Hepatocyte (in vitro differentiated cells): ENCODE results near the gene UNC5A. TPM values are rescaled to one million over a fixed set of nuclear protein-coding genes. Genes with fewer than 3 reads are reported as not detected.

Experiments
- DNase-seq: peaks from one replicate; pipeline ENCODE4 v3.0.0-alpha.2; 2016; ENCODE audit warnings: low spot score
- H2AFZ ChIP-seq: fragments of 200-600 bp; sonication (generic); 2 replicates; pipeline ENCODE4 v1.6.0; 2016; ENCODE audit warnings: antibody characterized with exemption, mild to moderate bottlenecking
- H3K27ac ChIP-seq: fragments of 200-600 bp; sonication (generic); 2 replicates; pipeline ENCODE4 v1.5.1; 2016; ENCODE audit warnings: mild to moderate bottlenecking
- H3K27me3 ChIP-seq: fragments of 200-600 bp; sonication (generic); 2 replicates; pipeline ENCODE4 v1.6.1; 2016
- H3K36me3 ChIP-seq: fragments of 200-600 bp; sonication (generic); replicated peaks from 2 replicates; pipeline ENCODE4 v1.5.1; 2016; ENCODE audit warnings: low read depth; ENCODE audit not compliant: insufficient read depth
- H3K4me1 ChIP-seq: fragments of 200-600 bp; sonication (generic); 2 replicates; pipeline ENCODE4 v1.5.1; 2016; ENCODE audit warnings: mild to moderate bottlenecking, moderate library complexity; ENCODE audit not compliant: insufficient read depth
- H3K4me2 ChIP-seq: fragments of 200-600 bp; sonication (generic); 2 replicates; pipeline ENCODE4 v1.6.0; 2016
- H3K4me3 ChIP-seq: fragments of 200-600 bp; sonication (generic); 2 replicates; pipeline ENCODE4 v1.5.1; 2016; ENCODE audit warnings: mild to moderate bottlenecking
- H3K79me2 ChIP-seq: fragments of 200-600 bp; sonication (generic); 2 replicates; pipeline ENCODE4 v1.6.0; 2017; ENCODE audit warnings: mild to moderate bottlenecking
- H3K9me2 ChIP-seq: fragments of 200-600 bp; sonication (generic); replicated peaks from 2 replicates; pipeline ENCODE4 v1.6.0; 2017; ENCODE audit warnings: mild to moderate bottlenecking; ENCODE audit not compliant: insufficient read depth
- H3K9me3 ChIP-seq: fragments of 200-600 bp; sonication (generic); 2 replicates; pipeline ENCODE4 v1.5.1; 2016; ENCODE audit warnings: low read depth, mild to moderate bottlenecking
- H4K20me1 ChIP-seq: fragments of 200-600 bp; sonication (generic); 2 replicates; pipeline ENCODE4 v1.6.0; 2016; ENCODE audit warnings: mild to moderate bottlenecking; ENCODE audit not compliant: insufficient read depth, poor library complexity, severe bottlenecking
- EZH2 ChIP-seq: fragments of 200-600 bp; sonication (generic); IDR thresholded peaks from 2 replicates; pipeline ENCODE4 v1.6.1; 2016; ENCODE audit warnings: antibody characterized with exemption, mild to moderate bottlenecking, borderline replicate concordance
- EZH2phosphoT487 ChIP-seq: fragments of 200-600 bp; sonication (generic); IDR thresholded peaks from one replicate; pipeline ENCODE4 v1.6.1; 2018; ENCODE audit warnings: antibody characterized with exemption, mild to moderate bottlenecking, low read depth, moderate library complexity; ENCODE audit not compliant: unreplicated experiment, severe bottlenecking
- WGBS: methylation state at CpG from one replicate; pipeline ENCODE4 v1.1.6; 2016; ENCODE audit warnings: low lambda C conversion rate; ENCODE audit errors: missing lambda C conversion rate; 5-methylcytosine and 5-hydroxymethylcytosine counted together
- polyA plus RNA-seq: library from polyadenylated mRNA; unstranded; fragments of >200 nt; fragmentation: Nextera tagmentation; extraction: Ambion mirVana; gene quantifications from 2 replicates; pipeline ENCODE4 v1.2.1, GENCODE V29; 2016
- total RNA-seq: library from RNA; depleted of rRNA; stranded (reverse); fragments of >200 nt; gene quantifications from 2 replicates; pipeline ENCODE4 v1.2.3, GENCODE V29; 2014
- TF ChIP-seq, protein P1 (sequence below): fragments of 200-600 bp; sonication (generic); IDR thresholded peaks from 2 replicates; pipeline ENCODE4 v1.5.1; 2016; ENCODE audit warnings: antibody characterized with exemption, mild to moderate bottlenecking; ENCODE audit not compliant: poor library complexity

The UNC5A gene
- total and polyA plus RNA-seq, 2 experiments from 2014 or later = 0.10 to 1.1 TPM

DNA sequence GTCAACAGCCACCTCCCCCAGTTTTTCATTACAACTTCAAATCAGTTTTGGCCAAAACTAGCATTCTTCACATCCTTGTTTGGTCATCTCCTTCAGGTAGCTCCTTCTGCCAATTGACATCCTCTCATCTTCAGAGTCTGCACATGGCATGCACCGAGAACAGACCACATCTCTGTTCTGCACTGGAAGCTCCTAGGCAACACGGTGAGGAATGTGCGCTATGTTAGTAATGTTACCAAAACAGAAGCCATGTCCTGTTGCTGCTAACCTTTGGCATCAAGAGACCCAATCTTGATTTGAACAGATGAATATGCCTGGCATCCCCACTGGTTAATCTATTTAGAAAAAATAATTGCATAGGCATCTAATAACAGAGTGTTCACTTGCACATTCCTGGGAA, 93.9 kb downstream of the UNC5A start:
- Histone ChIP-seq H3K27me3 (no peaks in the 10 kb centered on the region), H3K36me3 (peaks cover 2% of the 10 kb centered on the region), H3K9me2 (no peaks in the 10 kb centered on the region), H4K20me1 (no peaks in the 10 kb centered on the region), H3K4me2 (no peak overlapping the region), H2AFZ (no peak overlapping the region), H3K79me2 (no peaks in the 10 kb centered on the region), H3K4me1 (no peaks in the 10 kb centered on the region), H3K9me3 (no peaks in the 10 kb centered on the region), H3K27ac (no peak overlapping the region), H3K4me3 (no peak overlapping the region)
- TF ChIP-seq EZH2phosphoT487 = no peak
- TF ChIP-seq, protein P1, sequence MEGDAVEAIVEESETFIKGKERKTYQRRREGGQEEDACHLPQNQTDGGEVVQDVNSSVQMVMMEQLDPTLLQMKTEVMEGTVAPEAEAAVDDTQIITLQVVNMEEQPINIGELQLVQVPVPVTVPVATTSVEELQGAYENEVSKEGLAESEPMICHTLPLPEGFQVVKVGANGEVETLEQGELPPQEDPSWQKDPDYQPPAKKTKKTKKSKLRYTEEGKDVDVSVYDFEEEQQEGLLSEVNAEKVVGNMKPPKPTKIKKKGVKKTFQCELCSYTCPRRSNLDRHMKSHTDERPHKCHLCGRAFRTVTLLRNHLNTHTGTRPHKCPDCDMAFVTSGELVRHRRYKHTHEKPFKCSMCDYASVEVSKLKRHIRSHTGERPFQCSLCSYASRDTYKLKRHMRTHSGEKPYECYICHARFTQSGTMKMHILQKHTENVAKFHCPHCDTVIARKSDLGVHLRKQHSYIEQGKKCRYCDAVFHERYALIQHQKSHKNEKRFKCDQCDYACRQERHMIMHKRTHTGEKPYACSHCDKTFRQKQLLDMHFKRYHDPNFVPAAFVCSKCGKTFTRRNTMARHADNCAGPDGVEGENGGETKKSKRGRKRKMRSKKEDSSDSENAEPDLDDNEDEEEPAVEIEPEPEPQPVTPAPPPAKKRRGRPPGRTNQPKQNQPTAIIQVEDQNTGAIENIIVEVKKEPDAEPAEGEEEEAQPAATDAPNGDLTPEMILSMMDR = no peak
- no peak for TF ChIP-seq EZH2
- WGBS = 87% methylated on average over 3 of the region's 3 CpGs
- DNase-seq = no peak

DNA sequence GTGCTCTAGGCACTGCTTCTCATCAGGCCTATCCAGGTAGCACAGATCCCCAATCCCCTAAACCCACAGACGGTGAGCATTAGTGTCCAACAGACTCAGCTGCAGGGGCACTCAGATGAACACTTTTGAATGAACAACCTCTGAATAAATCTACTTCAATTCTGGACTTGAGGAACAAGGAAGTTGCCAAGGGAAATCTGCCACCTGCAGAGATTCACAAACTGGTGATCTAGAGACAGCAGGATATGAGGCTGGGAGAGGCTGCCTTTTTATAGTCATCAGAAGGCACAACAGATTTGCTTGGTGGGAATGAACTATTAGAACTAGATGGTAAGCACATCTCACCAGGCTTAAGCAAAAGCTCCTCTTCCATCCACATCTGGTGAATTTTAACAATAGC, 95.8 kb downstream of the UNC5A start:
- no peak overlapping the region for H3K27ac ChIP-seq
- no peaks in the 10 kb centered on the region for H4K20me1 ChIP-seq
- DNase-seq = no peak
- H2AFZ ChIP-seq = no peak overlapping the region
- WGBS = 91% methylated on average over 1 of the region's 1 CpG
- no peak overlapping the region for H3K4me3 ChIP-seq
- H3K4me1 ChIP-seq = no peaks in the 10 kb centered on the region
- H3K27me3 ChIP-seq = no peaks in the 10 kb centered on the region
- no peaks in the 10 kb centered on the region for H3K79me2 ChIP-seq
- peaks cover 2% of the 10 kb centered on the region for H3K36me3 ChIP-seq
- TF ChIP-seq EZH2phosphoT487 (no peak), EZH2 (no peak)
- TF ChIP-seq, protein P1 = no peak
- H3K4me2 ChIP-seq = no peak overlapping the region
- no peaks in the 10 kb centered on the region for H3K9me3 ChIP-seq
- no peaks in the 10 kb centered on the region for H3K9me2 ChIP-seq

DNA sequence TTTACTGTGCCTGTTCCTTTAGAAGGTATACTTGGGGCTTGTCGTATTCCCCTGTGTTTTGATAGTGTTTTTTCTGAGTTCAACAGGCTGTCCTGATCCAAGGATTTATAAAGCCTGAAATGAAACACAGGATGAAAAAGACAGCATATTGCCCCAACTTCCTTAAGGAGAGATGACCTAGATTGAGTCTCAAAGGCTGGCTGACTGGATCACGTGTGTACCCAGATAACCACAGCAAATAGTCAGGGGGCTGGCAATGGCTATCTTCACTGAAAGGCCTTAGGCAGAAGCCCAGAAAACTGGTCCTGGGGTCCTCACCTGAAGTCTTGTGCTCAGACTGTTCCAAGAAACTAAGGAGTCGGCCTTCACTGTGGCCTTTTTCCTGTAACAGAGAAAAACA, 96.4 kb downstream of the UNC5A start:
- no peak overlapping the region for H3K4me2 ChIP-seq
- H3K27ac ChIP-seq = no peak overlapping the region
- no peaks in the 10 kb centered on the region for H3K4me1 ChIP-seq
- H4K20me1 ChIP-seq = no peaks in the 10 kb centered on the region
- no peaks in the 10 kb centered on the region for H3K9me2 ChIP-seq
- H3K9me3 ChIP-seq = no peaks in the 10 kb centered on the region
- 85% methylated on average over 3 of the region's 3 CpGs for WGBS
- no peak for DNase-seq
- H3K4me3 ChIP-seq = no peak overlapping the region
- no peak overlapping the region for H2AFZ ChIP-seq
- no peaks in the 10 kb centered on the region for H3K27me3 ChIP-seq
- H3K36me3 ChIP-seq = peaks cover 2% of the 10 kb centered on the region
- H3K79me2 ChIP-seq = no peaks in the 10 kb centered on the region
- TF ChIP-seq EZH2 (no peak), EZH2phosphoT487 (no peak)
- TF ChIP-seq, protein P1 = no peak
